Activated CD4-positive, CD25-positive, alpha-beta regulatory T cell treated with anti-CD3 and anti-CD28 coated beads, Interleukin-2, amount 50 U/mL, for 72 hours (primary cell): ENCODE data around the gene TPK1.
"Not testable (repeated sequence)": the region's sequence is repeated elsewhere in the genome, so short reads cannot be mapped to it uniquely, and the experiment has no call there.

Experiments used
- DNase-seq: peaks from one replicate; pipeline ENCODE4 v3.0.0; 2021

The TPK1 gene

DNA sequence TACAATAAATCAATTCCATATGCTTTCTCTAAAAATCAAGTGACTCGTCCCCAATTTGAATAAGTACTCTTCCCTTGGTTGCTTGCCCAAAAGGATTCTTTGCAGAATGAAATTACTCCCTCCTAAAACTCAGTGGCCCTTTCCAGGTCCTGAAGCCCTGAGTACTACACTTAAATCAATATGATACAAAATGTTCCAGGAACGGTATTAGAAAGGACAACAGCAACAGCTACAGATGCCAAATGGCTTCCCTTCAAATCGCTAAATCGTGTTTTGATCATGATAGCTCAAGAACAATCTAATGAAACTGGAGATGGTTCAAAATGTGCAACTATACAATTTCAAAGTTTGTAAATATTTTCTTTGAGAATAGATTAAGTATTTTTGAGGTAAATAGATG is 59.4 kb downstream of the TPK1 start:
- DNase-seq, result no peak

DNA sequence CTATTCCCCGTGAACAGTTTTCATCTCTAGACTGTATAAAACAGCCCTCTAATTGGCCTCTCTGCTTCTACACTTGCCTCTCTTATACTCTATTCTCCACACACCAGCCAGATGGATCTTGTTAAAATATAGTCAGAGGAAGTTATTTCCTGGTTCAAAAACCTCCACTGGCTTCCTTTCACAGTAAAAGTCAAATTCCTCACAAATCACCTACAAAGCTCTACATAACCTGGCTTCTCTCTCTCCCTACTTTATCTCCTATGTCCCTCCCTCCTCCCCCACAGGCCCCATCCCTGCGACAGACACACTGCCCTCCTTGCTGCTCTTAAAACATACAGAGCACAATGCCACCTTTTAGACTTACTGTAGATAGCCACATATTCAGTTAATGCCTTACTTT is 60.1 kb downstream of the TPK1 start:
- no peak for DNase-seq

DNA sequence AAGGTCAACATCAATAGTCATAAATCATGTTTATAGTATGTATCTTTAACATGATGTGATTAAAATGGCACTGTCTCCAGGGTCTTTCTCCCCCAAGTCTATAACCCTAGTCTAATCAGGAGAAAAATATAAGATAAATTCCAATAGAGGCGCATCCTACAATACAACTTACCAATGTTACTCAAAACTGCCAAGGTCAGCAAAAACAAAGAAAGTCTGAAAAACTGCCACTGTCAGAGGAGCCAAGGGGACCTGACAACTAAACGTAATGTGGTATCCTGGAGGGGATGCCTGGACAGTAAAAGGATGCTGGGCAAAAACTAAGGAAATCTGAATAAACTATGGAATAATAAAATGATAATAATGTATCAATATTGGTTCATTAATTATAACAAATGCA is 63.9 kb downstream of the TPK1 start:
- no peak for DNase-seq

DNA sequence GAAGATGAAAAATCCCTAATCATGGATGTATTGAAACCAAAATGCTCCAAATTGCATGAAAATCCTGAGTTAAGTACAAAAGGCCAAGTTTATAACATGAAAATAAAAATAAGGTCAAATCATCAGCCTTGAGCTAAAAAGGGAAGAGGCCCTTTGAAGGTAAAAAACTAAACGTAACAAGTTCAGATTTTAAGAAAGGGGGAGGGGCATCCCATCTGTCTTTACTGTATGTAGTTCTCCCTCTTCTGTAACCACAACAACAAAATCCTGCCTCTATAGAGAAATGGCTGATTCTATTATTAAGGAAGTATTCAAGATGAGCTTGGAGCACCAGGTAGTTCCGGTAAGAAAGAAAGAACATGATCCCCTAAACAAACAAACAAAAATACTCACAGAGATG is 64.7 kb downstream of the TPK1 start:
- DNase-seq, result no peak

DNA sequence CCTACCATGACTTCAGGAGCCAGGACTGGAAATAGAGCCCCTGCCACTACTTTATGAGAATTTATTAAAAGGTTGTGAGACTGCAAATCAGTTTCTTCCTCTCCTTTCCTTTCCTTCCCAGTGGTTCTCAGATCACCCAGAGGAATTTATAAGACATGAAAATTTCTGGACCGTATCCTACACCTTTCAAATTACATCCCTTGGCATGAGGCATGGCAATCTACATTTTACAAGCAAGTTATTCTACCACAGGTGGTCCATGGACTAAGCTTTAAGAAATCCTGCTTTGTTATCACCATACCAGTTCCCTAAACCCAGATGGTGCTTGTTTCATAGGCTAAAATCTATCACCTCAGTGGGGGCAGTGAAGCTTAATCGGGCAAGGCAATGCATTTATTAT is 66.5 kb downstream of the TPK1 start:
- no peak for DNase-seq

DNA sequence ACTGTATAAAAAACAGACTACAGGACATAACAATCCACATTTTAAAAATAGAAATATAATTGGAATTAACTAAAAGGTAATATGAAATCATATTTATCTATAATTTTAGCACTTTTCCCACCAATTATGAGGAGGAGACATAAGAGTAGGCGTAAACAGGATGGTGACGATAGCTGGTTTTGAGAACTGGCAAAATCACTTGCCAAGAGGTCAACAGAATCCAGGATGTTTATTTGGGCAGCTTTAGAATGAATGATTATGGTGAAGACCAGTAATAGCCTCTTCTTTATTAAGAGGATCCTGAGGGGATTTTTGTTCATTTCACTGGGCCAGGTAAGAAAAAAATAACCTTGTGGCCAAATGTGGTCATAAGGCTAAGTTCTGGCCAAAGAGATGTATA is 67.2 kb downstream of the TPK1 start:
- DNase-seq, result no peak

DNA sequence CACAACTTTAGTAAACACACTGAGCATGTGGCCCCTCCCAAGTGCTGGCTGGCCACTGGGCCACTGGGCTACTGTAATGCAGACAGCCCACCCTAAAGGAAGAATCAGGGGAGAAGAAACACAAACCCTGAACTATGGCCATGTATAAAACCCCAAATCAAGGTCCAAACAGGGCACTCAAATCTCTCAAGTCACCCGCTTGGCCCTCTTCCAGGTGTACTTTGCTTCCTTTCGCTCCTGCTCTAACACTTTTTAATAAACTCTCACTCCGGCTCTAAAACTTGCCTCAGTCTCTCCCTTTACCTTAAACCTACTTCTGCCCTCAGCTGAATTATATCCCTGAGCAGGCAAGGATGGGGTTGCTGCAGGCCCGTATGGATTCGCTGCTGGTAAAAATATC is 72.6 kb downstream of the TPK1 start:
- DNase-seq, result no peak

DNA sequence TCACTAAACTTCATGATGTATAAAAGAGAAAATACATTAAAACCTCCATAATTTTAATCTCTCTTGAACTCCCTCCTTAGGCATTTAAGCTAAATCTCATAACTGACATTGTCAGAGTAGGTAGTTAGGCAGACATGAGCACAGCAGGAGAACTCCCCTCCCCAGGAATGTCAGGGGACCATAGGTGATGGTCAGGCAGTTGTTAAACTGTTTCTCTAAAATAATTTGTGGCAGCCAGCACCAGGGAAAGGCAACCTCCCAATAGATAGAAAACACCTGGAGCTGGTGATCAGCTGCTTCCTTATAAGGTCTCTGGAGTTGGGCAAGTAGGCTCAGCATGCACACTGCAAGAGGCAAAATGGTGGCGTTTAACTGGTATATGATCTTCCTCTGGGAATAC is 73.0 kb downstream of the TPK1 start:
- no peak for DNase-seq

DNA sequence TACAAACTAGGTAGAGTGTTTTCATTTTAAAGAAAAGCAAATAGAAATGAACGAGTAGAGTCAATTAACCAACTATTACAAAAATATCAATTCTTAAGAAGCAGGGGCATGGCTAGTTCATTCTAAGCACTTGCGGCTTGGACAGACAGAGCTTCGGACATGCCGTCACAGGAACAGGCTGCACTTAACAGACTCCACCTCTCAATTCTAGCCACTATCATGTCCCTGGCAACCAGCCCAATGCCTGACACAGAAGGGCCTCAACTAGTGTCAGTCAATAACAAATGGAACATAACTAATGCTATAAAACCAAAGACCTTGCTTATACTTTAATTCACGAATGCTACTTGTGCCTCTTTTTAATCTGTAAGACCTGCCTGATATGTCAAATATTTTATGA is 74.4 kb downstream of the TPK1 start:
- no peak for DNase-seq

DNA sequence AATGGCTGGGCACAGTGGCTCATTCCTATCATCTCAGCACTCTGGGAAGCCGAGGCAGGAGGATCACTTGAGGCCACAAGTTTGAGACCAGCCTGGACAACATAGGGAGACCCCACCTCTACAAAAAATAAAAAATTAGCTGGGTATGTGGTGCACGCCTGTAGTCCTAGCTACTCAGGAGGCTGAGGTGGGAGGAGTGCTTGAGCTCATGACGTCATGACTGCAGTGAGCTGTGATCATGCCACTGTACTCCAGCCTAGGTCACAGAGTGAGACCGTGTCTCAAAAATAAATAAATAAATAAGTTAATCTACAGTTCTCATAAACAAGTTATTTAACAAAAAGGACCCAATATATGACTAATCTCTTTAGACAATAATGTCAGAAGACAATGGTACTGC is 76.2 kb downstream of the TPK1 start:
- no peak for DNase-seq

DNA sequence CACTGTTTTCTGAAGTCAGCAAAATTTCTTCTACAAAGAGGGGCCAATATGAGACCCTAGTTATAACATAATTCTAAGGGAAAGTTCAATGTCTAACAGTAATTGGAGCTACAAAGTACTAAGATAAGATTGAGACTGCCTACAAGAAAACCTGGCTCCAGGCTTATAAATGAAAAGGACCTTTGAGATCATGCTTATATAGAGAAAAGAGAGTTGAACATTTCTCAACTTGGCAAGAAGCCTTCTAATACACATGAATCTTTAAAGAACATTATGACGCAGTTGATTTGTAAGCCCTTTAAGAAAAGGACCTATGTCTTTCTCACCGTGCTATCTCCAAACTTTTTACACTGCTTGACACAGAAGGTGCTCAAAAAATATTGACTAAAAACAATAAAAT is 87.9 kb downstream of the TPK1 start:
- DNase-seq, result no peak

DNA sequence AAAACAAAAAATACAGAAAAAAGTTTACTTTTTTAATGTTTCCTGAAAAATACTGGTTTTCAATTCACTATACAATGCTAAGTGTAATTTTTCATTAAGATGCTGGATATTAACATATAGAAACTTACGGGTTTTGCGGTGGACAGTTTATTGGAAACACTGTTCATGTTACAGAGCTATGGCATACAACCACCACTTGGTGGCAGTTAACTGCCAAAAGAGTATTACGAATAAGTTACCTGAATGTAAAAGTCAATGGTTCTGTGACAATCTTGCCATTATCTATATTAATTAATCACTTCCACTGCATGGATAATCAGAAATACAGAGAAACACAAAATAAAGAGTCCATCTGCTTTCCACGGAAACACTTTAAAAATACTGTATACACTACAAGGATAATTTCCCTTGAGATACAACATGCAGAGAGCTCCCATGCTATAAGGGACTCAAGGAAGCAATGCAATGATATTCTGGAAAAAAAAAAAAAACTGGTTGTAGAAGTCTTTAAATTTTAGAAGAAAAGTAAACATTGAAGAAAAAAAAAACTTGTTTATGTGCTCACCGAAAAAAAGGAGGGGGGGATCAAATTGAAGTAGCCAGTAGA is 97.0 kb downstream of the TPK1 start:
- no peak for DNase-seq

DNA sequence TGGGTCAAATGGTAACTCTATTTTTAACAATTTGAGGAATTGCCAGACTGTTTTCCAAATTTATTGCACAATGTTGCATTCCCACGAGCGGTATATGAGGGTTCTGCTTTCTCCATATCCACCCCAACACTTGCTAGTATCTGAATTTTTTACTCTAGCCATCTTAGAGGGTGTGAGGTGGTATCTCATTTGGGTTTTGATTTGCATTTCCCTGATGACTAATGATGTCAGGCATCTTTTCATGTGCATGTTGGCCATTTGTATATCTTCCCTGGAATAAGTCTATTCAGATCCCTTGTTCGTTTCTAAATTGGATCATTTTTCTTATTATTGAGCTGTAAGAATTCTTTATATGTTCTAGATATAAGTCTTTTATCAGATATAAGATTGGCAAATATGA is 97.7 kb downstream of the TPK1 start:
- DNase-seq, result no peak

DNA sequence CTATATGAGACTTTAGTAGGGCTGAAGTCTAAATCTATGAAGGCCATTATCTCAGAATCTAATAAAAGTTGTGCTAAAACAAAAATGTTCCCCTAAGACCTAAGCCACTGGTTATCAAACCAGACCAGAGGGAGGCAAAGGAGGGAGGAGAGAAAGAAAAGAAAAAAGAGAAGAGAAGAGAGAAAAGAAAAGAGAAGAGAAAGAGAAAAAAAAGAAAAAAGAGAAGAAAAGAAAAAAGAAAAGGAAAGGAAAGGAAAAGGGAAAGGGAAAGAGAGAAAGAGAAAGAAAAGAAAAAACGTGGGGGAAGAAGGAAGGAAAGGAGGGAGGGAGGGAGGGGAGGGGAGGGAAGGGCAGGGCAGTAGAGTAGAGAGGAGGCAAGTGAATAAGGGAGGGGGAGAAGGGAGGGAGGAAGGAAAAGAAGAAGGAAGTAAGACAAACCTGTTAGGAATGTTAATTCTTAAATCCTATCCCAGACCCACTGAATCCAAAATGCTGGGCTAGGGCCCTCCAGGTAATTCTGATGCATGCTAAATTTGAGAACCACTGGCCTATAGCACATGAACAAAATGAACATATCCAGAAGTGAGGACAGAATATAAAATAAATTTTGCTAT is 98.9 kb downstream of the TPK1 start:
- no peak for DNase-seq

DNA sequence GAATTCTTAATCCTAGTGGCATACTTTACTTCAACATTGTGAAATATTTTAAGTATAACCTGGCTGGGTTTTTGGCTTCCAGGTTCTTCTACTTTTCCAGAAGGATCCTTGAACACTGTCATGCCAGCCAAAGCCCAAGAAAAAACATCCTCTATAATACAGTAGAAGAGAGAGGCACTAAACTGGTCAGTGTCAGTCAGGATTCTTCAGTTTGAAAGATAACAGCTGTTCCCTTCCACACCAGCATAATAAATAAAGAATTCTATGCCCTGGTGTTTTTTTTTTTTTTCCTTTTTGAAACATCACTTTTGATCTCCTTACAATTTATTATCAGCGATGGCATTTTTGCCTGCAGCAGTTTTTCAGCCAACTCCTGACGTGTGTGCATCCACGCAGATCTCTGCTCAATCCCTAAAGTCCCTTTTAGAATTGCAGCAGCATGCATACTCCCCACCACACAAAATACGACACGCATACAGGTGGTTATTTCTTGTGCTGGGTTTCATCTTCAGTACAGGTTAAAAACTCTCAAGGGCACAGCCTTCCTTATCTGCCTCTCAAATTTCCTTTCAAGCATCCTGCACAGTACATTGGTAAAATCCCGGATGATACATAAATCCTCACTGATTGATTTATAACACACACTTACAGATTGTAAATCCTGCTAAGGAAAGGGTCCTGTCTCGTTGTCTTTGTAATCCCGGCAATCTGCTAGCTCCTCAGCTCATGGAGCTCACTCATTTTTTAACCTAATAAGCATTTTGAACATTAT is 100.2 kb downstream of the TPK1 start:
- no peak for DNase-seq

DNA sequence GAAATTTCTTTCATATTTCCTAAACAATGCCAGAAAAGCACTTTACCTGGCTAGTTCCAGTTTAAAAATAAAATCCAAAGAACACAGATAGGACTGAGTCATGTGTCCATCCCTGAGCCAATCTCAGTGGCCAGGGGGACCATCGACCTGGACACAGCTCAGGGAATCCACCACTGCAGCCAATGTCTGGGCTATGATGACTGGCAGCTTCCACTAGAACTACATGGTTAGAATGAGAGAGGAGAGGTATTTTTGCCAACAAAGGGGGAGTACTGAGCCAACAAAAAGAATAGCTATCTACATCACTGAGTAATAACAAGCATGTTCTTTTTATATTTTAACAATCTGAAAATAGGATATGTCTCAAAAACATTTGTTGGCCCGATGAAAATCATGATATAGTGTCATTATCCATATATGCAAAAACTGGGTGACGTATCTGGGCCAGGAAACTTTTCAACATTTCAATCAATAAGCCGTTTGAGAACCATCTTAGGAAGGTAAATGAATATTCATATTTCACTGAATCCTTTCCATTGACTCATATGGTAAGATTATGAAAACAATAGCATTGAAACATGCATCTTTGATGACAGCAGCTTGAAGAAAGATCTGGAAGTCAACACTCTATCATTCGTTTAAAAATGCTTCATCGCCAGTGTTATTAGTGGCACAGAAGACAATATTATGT is 104.0 kb downstream of the TPK1 start:
- DNase-seq, result no peak

DNA sequence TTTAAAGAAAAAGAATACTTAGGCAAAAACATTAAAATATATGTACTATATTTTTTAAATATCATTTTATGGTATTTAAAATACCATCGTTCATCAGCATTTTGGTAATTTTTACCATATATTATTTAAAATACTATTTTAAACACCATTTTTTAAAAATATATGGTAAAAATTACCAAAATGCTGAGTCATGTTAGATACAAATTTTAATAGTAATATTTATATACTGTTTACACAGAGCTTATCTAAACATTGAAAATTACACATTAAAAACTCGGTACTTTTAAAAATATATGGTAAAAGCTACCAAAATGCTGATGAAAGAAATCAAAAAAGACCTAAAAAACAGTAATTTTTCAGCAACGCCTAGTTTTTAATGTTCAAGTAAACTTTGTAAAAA is 105.6 kb downstream of the TPK1 start:
- DNase-seq, result no peak

DNA sequence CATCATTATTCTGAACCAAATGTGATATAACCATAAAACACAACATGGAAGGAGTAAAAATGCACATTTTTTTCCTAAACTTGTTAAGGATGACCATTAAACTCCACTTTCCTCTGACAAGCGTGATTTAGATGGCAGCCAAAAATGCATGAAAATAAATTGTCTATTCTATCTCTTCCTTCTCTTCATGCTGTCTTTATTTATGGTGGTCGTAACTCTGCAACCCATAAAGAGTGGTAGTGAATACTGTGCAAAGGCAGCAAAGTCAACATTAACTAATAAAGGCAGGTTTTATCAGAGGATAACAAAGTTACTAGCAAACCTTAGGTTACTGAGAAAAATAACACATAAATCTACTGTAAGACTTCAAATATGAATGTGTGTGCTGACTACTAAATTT is 106.6 kb downstream of the TPK1 start:
- DNase-seq, result no peak

DNA sequence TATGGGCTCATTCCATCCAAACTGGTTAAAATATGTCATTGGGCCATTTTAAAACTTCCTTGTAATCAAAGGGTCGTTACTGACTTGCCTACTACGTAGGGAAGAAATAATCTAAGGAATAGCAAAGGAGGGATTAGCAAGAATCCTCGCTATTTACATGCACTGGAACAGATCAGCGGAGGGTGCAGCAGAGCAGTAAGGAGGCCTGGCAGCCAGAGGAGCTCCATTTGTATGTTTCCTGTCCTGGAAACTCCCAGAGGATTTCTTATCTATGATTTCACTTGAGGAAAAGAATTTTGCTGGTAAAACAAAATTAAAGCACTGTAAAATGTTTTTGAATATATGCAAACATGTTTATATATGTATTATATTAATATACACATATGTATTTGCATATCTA is 107.3 kb downstream of the TPK1 start:
- no peak for DNase-seq

DNA sequence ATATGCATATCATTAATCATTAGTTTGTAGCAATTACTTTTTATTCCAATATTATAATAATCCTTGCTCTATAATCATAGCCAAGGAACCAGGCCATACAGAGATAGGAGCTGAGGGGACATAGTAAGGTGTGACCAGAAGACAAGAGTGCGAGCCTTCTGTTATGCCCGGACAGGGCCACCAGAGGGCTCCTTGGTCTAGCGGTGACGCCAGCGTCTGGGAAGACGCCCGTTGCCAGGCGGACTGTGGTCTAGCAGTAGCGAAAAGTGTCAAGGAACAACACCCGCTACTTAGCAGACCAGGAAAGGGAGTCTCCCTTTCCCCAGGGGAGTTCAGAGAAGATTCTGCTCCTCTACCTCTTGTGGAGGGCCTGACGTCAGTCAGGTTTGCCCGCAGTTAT is 109.0 kb downstream of the TPK1 start:
- DNase-seq, result not testable (repeated sequence)

DNA sequence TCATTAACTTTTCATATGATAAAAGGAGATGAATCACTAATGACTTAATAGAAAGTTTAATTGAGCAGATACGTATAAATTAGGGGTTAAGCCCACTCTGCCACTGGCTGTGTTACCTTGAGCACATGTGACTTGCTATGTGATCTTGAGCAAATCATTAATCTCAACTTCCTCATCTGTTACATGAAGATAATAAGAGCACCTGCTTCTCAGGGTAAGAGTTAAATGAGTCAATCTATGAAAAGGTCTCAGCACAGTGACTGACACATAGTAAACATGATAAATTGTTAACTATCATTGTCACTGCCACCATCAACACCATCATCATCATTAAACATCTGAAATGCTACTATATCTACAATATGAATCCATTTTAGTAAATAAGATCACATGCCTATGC is 110.8 kb downstream of the TPK1 start:
- DNase-seq, result no peak

DNA sequence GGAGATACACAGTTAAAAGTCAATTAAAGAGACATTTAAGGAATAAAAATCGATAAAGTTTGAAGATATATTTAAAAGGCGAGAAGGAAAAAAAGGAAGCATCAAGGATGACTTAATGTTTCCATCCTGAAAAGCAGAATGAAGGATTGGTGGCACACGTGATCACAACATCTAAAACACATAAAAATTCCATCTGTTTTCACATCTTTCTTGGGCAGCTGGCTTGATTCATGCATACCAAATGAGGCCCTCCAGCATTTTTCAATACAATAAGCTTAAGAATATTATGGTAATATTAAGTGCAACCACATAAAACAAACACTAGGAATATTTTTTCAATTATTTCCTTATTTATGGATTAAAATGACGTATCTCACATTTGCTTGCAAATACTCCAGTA is 112.6 kb downstream of the TPK1 start:
- no peak for DNase-seq

DNA sequence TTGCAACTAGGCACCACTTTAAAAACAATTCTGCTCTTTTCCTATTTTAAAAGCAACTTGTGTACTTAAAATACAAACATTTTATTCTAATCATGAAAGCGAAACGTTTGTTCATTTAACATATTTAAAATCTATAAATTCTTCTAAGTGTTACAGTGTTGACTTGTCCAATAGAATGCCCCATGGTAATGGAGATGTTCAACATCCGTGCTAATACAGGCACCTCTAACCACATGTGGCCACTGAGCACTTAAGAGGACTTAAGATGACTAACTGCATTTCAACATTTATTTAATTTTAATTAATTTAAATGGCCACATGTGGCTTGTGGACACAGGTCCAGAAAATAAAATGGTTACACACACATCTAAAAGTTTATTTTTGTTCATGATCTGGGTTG is 115.1 kb downstream of the TPK1 start:
- no peak for DNase-seq

DNA sequence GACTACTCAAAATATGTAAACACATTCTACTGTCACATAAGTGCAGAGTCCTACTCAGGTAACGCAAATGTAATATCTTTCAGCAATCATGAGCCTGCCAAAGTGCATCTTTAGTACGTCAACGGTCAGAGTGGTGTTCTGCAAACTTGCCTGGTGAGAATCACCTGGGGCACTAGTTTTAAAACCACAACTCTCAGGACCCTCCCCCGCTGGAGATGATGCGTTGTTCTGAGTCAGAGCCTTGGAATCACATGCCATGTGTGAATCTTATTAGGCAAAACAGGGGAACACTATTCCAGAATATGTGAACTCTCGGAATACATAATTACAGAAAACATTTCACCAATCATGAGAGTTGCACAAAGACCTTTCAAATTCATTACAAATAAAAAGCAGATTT is 115.7 kb downstream of the TPK1 start:
- DNase-seq, result no peak
